Transverse colon (tissue), 4 donors: ENCODE data around the gene OAF. TPM values are rescaled to one million over a fixed set of nuclear protein-coding genes. Genes with fewer than 3 reads are reported as not detected.

Experiments used
- DNase-seq: peaks from one replicate; pipeline ENCODE4 v3.0.0-alpha.2; 2019
- H3K27ac ChIP-seq, 4 donors: fragments of 200-600 bp; sonication (generic); 2 replicates each; pipeline ENCODE4 v1.5.1; 2016 to 2018; ENCODE audit warnings: inconsistent platforms in 4 of 4
- H3K27me3 ChIP-seq: fragments of 200-600 bp; sonication (generic); 2 replicates; pipeline ENCODE4 v1.5.1; 2017; ENCODE audit warnings: inconsistent platforms
- H3K36me3 ChIP-seq, 4 donors: fragments of 200-600 bp; sonication (generic); 2 replicates each; pipeline ENCODE4 v1.5.1; 2017 to 2019; ENCODE audit warnings: inconsistent platforms in 4 of 4
- H3K4me1 ChIP-seq, 4 donors: fragments of 200-600 bp; sonication (generic); 2 replicates each; pipeline ENCODE4 v1.5.1; 2017 to 2020; ENCODE audit warnings: inconsistent platforms in 4 of 4
- H3K4me3 ChIP-seq, 4 donors: fragments of 200-600 bp; sonication (generic); 1 replicate in 1 of 4; 2 replicates in 3 of 4; pipeline versions ENCODE4 v1.5.1 to v1.6.1; 2017 to 2019; ENCODE audit warnings: inconsistent platforms in 4 of 4
- H3K9me3 ChIP-seq, 2 donors: fragments of 200-600 bp; sonication (generic); 2 replicates each; pipeline ENCODE4 v1.5.1; 2017 to 2019; ENCODE audit warnings: inconsistent platforms in 2 of 2
- EP300 ChIP-seq: sonication (generic); formaldehyde crosslinking; IDR thresholded peaks from one replicate; pipeline ENCODE4 v1.6.1; 2017; ENCODE audit warnings: antibody characterized with exemption, low read depth
- POLR2A ChIP-seq: fragments of 450-650 bp; IDR thresholded peaks from one replicate; pipeline ENCODE4 v1.6.1; 2016; ENCODE audit warnings: antibody characterized with exemption, mild to moderate bottlenecking, moderate library complexity
- POLR2AphosphoS5 ChIP-seq, 3 donors: sonication (generic); formaldehyde crosslinking; IDR thresholded peaks; one replicate each; pipeline ENCODE4 v1.6.1; 2016; ENCODE audit warnings: antibody characterized with exemption in 3 of 3
- WGBS, 2 donors: methylation state at CpG; one replicate each; pipeline ENCODE4 v1.1.5; 2018; ENCODE audit warnings: low coverage in 1 of 2; 5-methylcytosine and 5-hydroxymethylcytosine counted together
- in situ Hi-C, 4 donors: fragments of 200-750 bp; cut with MboI; loops; one replicate each; pipeline versions ENCODE4 v1.15.0 to v1.15.1; 2017; ENCODE audit warnings: low sequenced_read_pairs in 3 of 4, low pct_ligation_motif_present in 1 of 4, low pct_unique_long_range_greater_than_20kb in 1 of 4
- intact Hi-C: fragments of 100-400 bp; cut with DNase I; formaldehyde crosslinking; loops from one replicate; pipeline ENCODE4 v1.15.1; 2023; ENCODE audit warnings: low total_unique reads
- total RNA-seq, 4 donors: library from RNA; depleted of rRNA; stranded (reverse); fragments of >200 nt; gene quantifications; one replicate each; pipeline ENCODE4 v1.1.0, GENCODE V29; 2016
- TF ChIP-seq, protein P1 (sequence below), 5 experiments: fragments of 200-600 bp in 3 of 5; fragments of 450-650 bp in 2 of 5; sonication (generic) in 3 of 5; IDR thresholded peaks; 1 replicate in 2 of 5; 2 replicates in 3 of 5; pipeline ENCODE4 v1.5.1; 2016 to 2017; ENCODE audit warnings: antibody characterized with exemption in 5 of 5, inconsistent platforms in 3 of 5, mild to moderate bottlenecking in 2 of 5, moderate library complexity in 1 of 5

Gene OAF
- total RNA-seq, 4 donors from 2014 or later: 78.8 to 553 (median 287) TPM

DNA sequence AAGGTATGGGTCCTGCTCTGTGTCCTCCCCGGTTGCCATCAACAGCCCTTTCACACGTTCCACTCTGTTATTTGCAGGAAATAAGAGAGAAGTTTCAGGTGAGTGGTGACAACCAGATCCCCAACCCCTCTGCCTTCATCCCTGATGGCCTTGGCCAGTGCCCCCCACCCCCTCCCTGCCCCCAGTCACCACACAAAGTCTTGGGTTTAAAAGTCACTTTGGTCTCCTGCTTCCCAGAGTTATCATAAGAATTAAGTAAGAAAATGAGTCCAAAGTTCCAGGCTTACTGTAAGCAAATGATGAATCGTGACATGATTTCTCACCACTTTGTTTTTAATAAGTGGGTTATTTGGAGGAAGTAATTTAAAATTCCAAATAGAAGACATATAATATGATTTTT is 9.2 kb upstream of the OAF start:
- H3K4me3 ChIP-seq: no peak overlapping the region
- TF ChIP-seq EP300 (no peak), POLR2AphosphoS5 (IDR thresholded peaks at IDR 0.05) (no peak), POLR2A (no peak)
- TF ChIP-seq, protein P1, sequence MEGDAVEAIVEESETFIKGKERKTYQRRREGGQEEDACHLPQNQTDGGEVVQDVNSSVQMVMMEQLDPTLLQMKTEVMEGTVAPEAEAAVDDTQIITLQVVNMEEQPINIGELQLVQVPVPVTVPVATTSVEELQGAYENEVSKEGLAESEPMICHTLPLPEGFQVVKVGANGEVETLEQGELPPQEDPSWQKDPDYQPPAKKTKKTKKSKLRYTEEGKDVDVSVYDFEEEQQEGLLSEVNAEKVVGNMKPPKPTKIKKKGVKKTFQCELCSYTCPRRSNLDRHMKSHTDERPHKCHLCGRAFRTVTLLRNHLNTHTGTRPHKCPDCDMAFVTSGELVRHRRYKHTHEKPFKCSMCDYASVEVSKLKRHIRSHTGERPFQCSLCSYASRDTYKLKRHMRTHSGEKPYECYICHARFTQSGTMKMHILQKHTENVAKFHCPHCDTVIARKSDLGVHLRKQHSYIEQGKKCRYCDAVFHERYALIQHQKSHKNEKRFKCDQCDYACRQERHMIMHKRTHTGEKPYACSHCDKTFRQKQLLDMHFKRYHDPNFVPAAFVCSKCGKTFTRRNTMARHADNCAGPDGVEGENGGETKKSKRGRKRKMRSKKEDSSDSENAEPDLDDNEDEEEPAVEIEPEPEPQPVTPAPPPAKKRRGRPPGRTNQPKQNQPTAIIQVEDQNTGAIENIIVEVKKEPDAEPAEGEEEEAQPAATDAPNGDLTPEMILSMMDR (IDR thresholded peaks at IDR 0.05): no peak
- intact Hi-C loops: no loop called here
- no peaks in the 10 kb centered on the region for H3K9me3 ChIP-seq
- DNase-seq: no peak
- H3K27me3 ChIP-seq: no peaks in the 10 kb centered on the region
- H3K36me3 ChIP-seq: no peaks in the 10 kb centered on the region
- WGBS, 2 donors: 60 to 62% methylated on average over 3 of the region's 3 CpGs
- no peak overlapping the region for H3K27ac ChIP-seq
- H3K4me1 ChIP-seq: peaks cover 22 to 31% (median 27%) of the 10 kb centered on the region in 4 donors
- in situ Hi-C loops: no loop called here

DNA sequence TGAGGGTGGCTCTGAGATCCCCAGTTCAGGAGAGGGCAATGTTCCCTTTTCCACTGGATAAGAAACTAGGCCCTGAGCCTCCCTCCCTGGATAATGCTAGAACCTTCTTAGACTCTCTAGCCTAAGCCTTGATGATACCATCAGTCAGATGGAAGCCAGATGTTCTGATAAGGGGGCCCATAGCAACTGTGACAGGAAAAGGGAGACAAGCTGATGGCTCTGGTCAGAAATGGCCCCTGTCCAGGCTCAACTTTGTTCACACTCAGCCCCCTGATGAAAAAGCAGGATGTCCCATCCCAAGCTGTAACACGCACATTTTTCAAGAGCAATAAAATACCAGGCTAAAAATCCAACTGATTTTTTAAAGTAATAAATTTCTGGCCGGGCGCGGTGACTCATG is 7.2 kb upstream of the OAF start:
- no peak overlapping the region for H3K27ac ChIP-seq
- intact Hi-C loops: no loop called here
- no peak for DNase-seq
- 79 to 100% methylated on average over 3 to 4 of the region's 4 CpGs for WGBS, 2 donors
- H3K36me3 ChIP-seq: no peaks in the 10 kb centered on the region
- no peaks in the 10 kb centered on the region for H3K9me3 ChIP-seq
- peaks cover 6 to 23% (median 18%) of the 10 kb centered on the region in 4 donors for H3K4me1 ChIP-seq
- no peaks in the 10 kb centered on the region for H3K27me3 ChIP-seq
- in situ Hi-C loops: no loop called here
- no peak overlapping the region for H3K4me3 ChIP-seq
- TF ChIP-seq EP300: no peak
- TF ChIP-seq, protein P1 (IDR thresholded peaks at IDR 0.05): no peak
- TF ChIP-seq POLR2A: no peak
- no peak for TF ChIP-seq POLR2AphosphoS5 (IDR thresholded peaks at IDR 0.05)

DNA sequence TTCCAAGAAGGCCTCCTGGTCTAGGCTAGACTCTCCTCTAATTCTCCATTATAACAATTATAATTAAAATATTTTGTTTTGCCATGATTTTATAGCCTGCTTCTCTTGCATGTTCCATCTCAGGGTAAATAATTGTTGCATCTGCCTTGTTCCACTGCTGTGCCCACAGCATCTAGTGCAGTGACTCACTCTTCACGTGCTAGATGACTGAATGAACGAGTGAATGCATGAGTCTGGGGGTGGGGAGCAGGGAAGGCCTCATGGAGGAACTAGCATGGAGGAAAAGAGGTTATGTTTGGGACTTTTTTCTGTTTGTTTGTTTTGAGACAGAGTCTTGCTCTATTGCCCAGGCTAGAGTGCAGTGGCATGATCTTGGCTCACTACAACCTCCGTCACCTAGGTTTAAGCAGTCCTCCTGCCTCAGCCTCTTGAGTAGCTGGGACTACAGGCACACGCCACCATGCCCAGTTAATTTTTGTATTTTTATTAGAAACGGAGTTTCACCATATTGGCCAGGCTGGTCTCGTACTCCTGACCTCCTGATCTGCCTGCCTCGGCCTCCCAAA is 5.2 kb upstream of the OAF start:
- Histone ChIP-seq H3K4me1 (peaks cover 7 to 30% (median 25%) of the 10 kb centered on the region in 4 donors), H3K4me3 (no peak overlapping the region), H3K36me3 (no peaks in the 10 kb centered on the region), H3K27ac (no peak overlapping the region), H3K9me3 (no peaks in the 10 kb centered on the region), H3K27me3 (no peaks in the 10 kb centered on the region)
- intact Hi-C loops: no loop called here
- in situ Hi-C loops: no loop called here
- TF ChIP-seq EP300: no peak
- TF ChIP-seq, protein P1 (IDR thresholded peaks at IDR 0.05): no peak
- TF ChIP-seq POLR2A: no peak
- no peak for TF ChIP-seq POLR2AphosphoS5 (IDR thresholded peaks at IDR 0.05)
- DNase-seq: no peak
- 66 to 83% methylated on average over 3 to 7 of the region's 7 CpGs for whole genome bisulfite sequencing, 2 donors

DNA sequence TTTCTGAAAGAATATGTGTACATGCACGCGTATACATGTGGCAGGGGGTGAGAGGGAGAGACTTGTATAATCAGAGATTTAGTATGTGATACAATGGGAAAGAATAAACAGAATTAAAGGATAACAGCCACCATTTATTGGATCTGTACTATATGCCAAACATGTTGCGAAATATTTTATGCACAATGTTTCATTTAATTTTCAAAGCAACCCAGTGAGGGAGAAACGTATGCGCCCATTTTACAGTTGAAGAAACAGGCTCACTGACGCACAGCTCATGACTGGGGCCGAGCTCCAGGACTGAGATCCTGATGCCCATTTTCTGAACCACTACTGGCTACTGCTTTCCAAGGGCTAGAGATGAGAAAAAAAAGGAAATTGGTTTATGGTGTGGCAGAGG is 3.3 kb upstream of the OAF start:
- peaks cover 7 to 30% (median 26%) of the 10 kb centered on the region in 4 donors for H3K4me1 ChIP-seq
- H3K27me3 ChIP-seq: no peaks in the 10 kb centered on the region
- peak overlapping the region; percentile 84 to 92 (median 89) for H3K27ac ChIP-seq
- intact Hi-C loops (no loop called here), in situ Hi-C loops (no loop called here)
- no peak overlapping the region for H3K4me3 ChIP-seq
- no peaks in the 10 kb centered on the region for H3K36me3 ChIP-seq
- H3K9me3 ChIP-seq: no peaks in the 10 kb centered on the region
- TF ChIP-seq POLR2A (no peak), EP300 (no peak), POLR2AphosphoS5 (IDR thresholded peaks at IDR 0.05) (no peak)
- TF ChIP-seq, protein P1 (IDR thresholded peaks at IDR 0.05): no peak
- 75 to 87% methylated on average over 7 of the region's 7 CpGs for WGBS, 2 donors
- DNase-seq: no peak
